IPS DF 4.7 (cell line): ENCODE results near the gene ZNF793.

Experiments
- DNase-seq: peaks from one replicate; pipeline ENCODE4 v3.0.0-alpha.2; 2013; ENCODE audit warnings: low spot score; ENCODE audit errors: extremely low read depth

The ZNF793 gene

GRCh38 chr19:37506387-37507166 is at the start of gene ZNF793:
Gene ZNF793, plus strand, starts transcription at chr19:37506939. Its CDS starts 16,501 bp downstream, at chr19:37523440.
- peak; percentile 69 for DNase-seq

GRCh38 chr19:37466277-37466797 is 40.4 kb upstream of the ZNF793 start:
- DNase-seq, result no peak

GRCh38 chr19:37466798-37467607 is 39.7 kb upstream of the ZNF793 start, which contains the start of gene ZNF569:
Gene ZNF569, minus strand, starts transcription at chr19:37467444. Its CDS starts 22,523 bp downstream, at chr19:37444921.
- DNase-seq, result peak; percentile 76

- no peak for DNase-seq
Measured at GRCh38 chr19:37467608-37468090, 39.1 kb upstream of the ZNF793 start.

- DNase-seq, result peak; percentile 33
Measured at GRCh38 chr19:37468961-37469777, 37.6 kb upstream of the ZNF793 start, which contains the start of gene ZNF570. Gene ZNF570, plus strand, starts transcription at chr19:37469356. Its CDS starts 999 bp downstream, at chr19:37470355.

- no peak for DNase-seq
Measured at GRCh38 chr19:37470216-37470615, 36.5 kb upstream of the ZNF793 start.

- no peak for DNase-seq
Measured at GRCh38 chr19:37472165-37472564, 34.6 kb upstream of the ZNF793 start.

GRCh38 chr19:37484406-37485168 is 22.2 kb upstream of the ZNF793 start:
- no peak for DNase-seq

- DNase-seq, result no peak
Measured at GRCh38 chr19:37492213-37492612, 14.5 kb upstream of the ZNF793 start.

- peak; percentile 28 for DNase-seq
Measured at GRCh38 chr19:37505958-37506386, 767 bp upstream of the ZNF793 start.

GRCh38 chr19:37507167-37507464 is 377 bp downstream of the ZNF793 start:
- no peak for DNase-seq

GRCh38 chr19:37511186-37511585 is 4.4 kb downstream of the ZNF793 start:
- DNase-seq, result no peak

GRCh38 chr19:37511821-37512220 is 5.1 kb downstream of the ZNF793 start:
- DNase-seq, result no peak

GRCh38 chr19:37513397-37513796 is 6.7 kb downstream of the ZNF793 start:
- no peak for DNase-seq

- no peak for DNase-seq
Measured at GRCh38 chr19:37519890-37520289, 13.2 kb downstream of the ZNF793 start.

GRCh38 chr19:37537391-37537947 is 30.7 kb downstream of the ZNF793 start:
- no peak for DNase-seq

GRCh38 chr19:37551129-37551993 is 44.6 kb downstream of the ZNF793 start:
- DNase-seq, result no peak

GRCh38 chr19:37563518-37563917 is 56.8 kb downstream of the ZNF793 start:
- no peak for DNase-seq
